ENCODE measurements around the gene CLN6. TPM values are rescaled to one million over a fixed set of nuclear protein-coding genes. Genes with fewer than 3 reads are reported as not detected.

Gene CLN6
- total RNA-seq, 1 experiment from 2014 or later = 31.4 TPM

GRCh38 chr15:68206711-68207151 lies 22.8 kb downstream of the CLN6 start:
- Mint-ChIP-seq H3K4me1 (ENCODE audit: insufficient read depth, unreplicated experiment) (peaks cover 6% of the 10 kb centered on the region), H3K27ac (ENCODE audit: low read depth, unreplicated experiment) (no peak overlapping the region)
- no TSS peak for BruUV-seq (replicated peaks)

GRCh38 chr15:68205954-68206539 lies 23.5 kb downstream of the CLN6 start:
- no peak for TF ChIP-seq CTCF (IDR thresholded peaks at IDR 0.05; ENCODE audit: unreplicated experiment)
- H3K27ac Mint-ChIP-seq (ENCODE audit: low read depth, unreplicated experiment) = no peak overlapping the region
- ChIA-PET POLR2A (no interaction called here), CTCF (no interaction called here)
- H3K4me3 Mint-ChIP-seq (ENCODE audit: unreplicated experiment) = no peak overlapping the region
- no TSS peak for BruUV-seq (replicated peaks)
- H3K36me3 Mint-ChIP-seq (ENCODE audit: insufficient read depth, unreplicated experiment) = peaks cover 10% of the 10 kb centered on the region
- DNase-seq (ENCODE audit: unreplicated experiment) = no peak
- no peaks in the 10 kb centered on the region for H3K27me3 Mint-ChIP-seq (ENCODE audit: insufficient read depth, unreplicated experiment)
- peaks cover 6% of the 10 kb centered on the region for H3K4me1 Mint-ChIP-seq (ENCODE audit: insufficient read depth, unreplicated experiment)
- intact Hi-C loops (cut with micrococcal nuclease) = no loop called here
- no peaks in the 10 kb centered on the region for H3K9me3 Mint-ChIP-seq (ENCODE audit: unreplicated experiment)

More at GRCh38 chr15:68206711-68207151, 22.8 kb downstream of the CLN6 start:
- peaks cover 10% of the 10 kb centered on the region for H3K36me3 Mint-ChIP-seq (ENCODE audit: insufficient read depth, unreplicated experiment)
- no peaks in the 10 kb centered on the region for H3K9me3 Mint-ChIP-seq (ENCODE audit: unreplicated experiment)
- intact Hi-C loops (cut with micrococcal nuclease) = no loop called here
- CTCF ChIA-PET = no interaction called here
- H3K4me3 Mint-ChIP-seq (ENCODE audit: unreplicated experiment) = no peak overlapping the region
- no peak for DNase-seq (ENCODE audit: unreplicated experiment)
- TF ChIP-seq CTCF (IDR thresholded peaks at IDR 0.05; ENCODE audit: unreplicated experiment) = no peak
- POLR2A ChIA-PET = no interaction called here
- H3K27me3 Mint-ChIP-seq (ENCODE audit: insufficient read depth, unreplicated experiment) = no peaks in the 10 kb centered on the region

- H3K4me1 Mint-ChIP-seq (ENCODE audit: insufficient read depth, unreplicated experiment) = peaks cover 6% of the 10 kb centered on the region
- ChIA-PET POLR2A (no interaction called here), CTCF (no interaction called here)
- no peak for DNase-seq (ENCODE audit: unreplicated experiment)
- H3K36me3 Mint-ChIP-seq (ENCODE audit: insufficient read depth, unreplicated experiment) = peaks cover 10% of the 10 kb centered on the region
- intact Hi-C loops (cut with micrococcal nuclease) = no loop called here
- no peak for TF ChIP-seq CTCF (IDR thresholded peaks at IDR 0.05; ENCODE audit: unreplicated experiment)
- H3K27ac Mint-ChIP-seq (ENCODE audit: low read depth, unreplicated experiment) = no peak overlapping the region
- no TSS peak for BruUV-seq (replicated peaks)
- no peaks in the 10 kb centered on the region for H3K27me3 Mint-ChIP-seq (ENCODE audit: insufficient read depth, unreplicated experiment)
- H3K4me3 Mint-ChIP-seq (ENCODE audit: unreplicated experiment) = no peak overlapping the region
- no peaks in the 10 kb centered on the region for H3K9me3 Mint-ChIP-seq (ENCODE audit: unreplicated experiment)
Observed at GRCh38 chr15:68205558-68205944, 24.0 kb downstream of the CLN6 start.

GRCh38 chr15:68204776-68205557 lies 24.6 kb downstream of the CLN6 start, which contains the start of gene CALML4:
Gene CALML4 (minus strand): TSS chr15:68205332. CDS start chr15:68205247, 85 bp downstream.
- no peak for TF ChIP-seq CTCF (IDR thresholded peaks at IDR 0.05; ENCODE audit: unreplicated experiment)
- H3K9me3 Mint-ChIP-seq (ENCODE audit: unreplicated experiment) = no peaks in the 10 kb centered on the region
- no peak for DNase-seq (ENCODE audit: unreplicated experiment)
- peaks cover 10% of the 10 kb centered on the region for H3K36me3 Mint-ChIP-seq (ENCODE audit: insufficient read depth, unreplicated experiment)
- H3K4me1 Mint-ChIP-seq (ENCODE audit: insufficient read depth, unreplicated experiment) = peaks cover 6% of the 10 kb centered on the region
- intact Hi-C loops (cut with micrococcal nuclease) = no loop called here
- POLR2A ChIA-PET = no interaction called here
- CTCF ChIA-PET = no interaction called here
- no TSS peak for BruUV-seq (replicated peaks)
- H3K27ac Mint-ChIP-seq (ENCODE audit: low read depth, unreplicated experiment) = no peak within 1 kb of the TSS
- no peak within 1 kb of the TSS for H3K4me3 Mint-ChIP-seq (ENCODE audit: unreplicated experiment)
- H3K27me3 Mint-ChIP-seq (ENCODE audit: insufficient read depth, unreplicated experiment) = no peaks in the 10 kb centered on the region
